Stimulated activated naive CD4-positive, alpha-beta T cell (primary cell): Measurements from ENCODE around the gene THRA.
"Not testable (repeated sequence)": the region's sequence is repeated elsewhere in the genome, so short reads cannot be mapped to it uniquely, and the experiment has no call there.

ENCODE experiments used
- DNase-seq, 6 experiments: peaks; one replicate each; lab custom pipeline; 2025; lab: John Stamatoyannopoulos, UW

THRA gene

DNA sequence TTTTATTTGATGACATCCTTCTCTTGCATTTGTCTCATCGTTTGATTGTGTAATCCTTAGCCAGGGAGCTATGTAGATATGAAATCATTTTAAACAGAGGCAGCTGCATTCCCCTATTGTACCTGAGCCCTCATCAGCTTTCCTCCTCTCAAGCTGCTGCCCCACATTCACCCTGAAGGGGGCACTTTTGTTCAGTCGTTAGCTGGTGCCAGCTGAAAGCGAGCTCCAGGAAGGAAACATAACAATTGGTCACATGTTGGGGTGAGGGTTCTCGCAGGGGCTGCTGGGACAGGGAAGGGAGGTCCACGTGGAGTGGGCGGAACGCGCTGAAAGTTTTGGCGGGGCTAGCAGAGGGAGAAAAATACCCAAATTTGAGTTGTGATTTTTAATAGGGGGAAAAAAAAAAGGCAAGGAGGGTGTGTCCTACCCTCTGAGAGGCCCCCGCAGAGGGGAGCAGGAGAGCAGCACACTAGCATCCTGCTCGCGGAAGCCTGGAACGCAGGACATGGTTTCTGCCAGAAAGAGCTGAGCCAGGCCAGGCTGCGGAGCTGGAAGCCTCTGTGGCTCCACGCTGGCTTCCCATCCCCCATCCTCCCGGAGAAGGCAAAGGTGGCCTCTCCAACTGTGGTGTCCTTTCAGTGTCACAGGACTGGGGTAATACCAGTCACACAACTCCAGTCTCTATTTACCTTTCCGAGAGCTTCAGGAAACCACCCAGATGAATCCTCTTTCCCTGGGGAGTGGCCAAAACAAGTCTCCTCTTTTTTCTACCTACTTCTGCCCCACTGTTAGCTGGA, 50.5 kb downstream of the THRA start:
- peak; percentile 84 to 92 (median 90) for DNase-seq

DNA sequence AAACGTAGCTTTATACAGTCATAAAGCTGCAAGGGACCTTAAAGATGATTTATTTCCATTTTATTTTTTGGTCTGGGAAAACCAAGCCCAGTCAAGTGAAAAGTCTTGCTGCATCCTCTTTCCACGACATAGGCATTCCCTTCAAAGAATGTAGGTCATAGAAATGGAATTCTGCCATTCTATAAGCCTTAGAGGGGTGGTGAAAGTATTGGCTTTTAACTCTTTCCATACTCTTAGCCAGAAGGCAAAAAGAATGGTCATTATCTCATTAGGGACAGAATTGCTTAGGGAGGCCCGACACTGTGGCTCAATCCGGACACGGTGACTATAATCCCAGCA, 51.1 kb downstream of the THRA start:
- DNase-seq = no peak

DNA sequence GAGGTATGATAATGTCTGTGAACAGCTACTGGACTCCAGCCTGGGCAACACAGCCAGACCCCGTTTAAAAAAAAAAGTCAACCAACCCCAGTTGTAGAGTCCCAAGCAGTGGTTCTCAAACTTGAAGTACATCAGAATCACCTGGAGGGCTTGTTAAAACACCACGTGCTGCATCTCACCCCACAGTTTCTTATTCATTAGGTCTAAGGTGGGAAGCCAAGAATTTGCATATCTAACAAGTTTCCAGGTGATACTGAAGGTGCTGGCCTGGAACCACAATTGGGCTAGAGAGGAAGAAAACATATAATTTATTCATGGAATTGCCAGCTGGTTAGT, 52.3 kb downstream of the THRA start:
- DNase-seq = no peak

DNA sequence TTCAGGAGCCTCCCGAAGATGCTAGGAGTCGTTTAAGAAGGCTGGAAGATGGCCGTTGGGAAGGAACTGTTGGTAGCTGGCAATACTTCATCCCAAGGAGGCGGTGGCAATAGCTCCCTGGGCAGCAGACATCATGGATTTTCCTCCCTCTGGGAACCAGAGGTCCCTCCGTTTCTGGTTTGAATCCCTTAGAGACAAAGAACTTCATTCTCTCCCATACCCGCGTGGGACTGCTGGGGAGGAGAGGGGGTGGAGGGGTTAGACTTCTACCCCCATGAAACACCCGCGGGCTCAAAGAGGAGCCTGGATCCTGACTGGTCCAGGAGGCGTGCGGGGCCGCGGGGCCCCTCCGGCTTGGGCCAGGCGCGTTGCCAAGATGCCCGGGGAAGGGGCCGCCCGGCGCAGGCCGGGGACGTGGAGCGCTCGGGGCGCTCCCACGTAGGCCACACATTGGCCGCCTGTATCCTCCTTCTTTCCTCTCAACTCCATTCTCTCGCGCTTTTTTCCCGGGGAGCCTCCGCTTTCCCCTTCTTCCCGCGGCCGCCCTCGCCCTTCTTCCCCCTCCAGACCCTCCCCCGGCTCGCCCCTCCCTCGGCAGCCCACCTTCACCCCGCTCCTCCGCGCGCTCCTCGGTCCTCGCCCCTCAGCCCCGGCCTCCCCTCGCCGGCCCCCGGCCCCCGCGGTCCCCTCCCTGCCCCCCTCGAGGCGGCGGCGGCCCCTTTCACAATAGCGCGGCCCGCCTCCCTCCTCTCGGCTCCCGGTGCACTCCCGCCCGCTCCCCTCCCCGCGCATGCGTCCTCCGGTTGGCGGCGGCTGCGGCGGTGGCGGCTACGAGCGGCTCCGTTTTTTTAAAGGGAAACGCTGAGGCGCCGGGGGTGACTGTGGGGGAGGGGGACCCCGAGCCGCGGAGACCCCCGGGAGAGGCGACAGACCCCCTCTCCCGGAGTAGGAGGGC, 58.7 kb downstream of the THRA start, which contains the start of gene MSL1:
MSL1 (plus strand) TSS at position 791 of the 955 bp plus-strand sequence. CDS start 642 bp downstream, outside the sequence.
- peak; percentile 73 to 88 (median 80) for DNase-seq

DNA sequence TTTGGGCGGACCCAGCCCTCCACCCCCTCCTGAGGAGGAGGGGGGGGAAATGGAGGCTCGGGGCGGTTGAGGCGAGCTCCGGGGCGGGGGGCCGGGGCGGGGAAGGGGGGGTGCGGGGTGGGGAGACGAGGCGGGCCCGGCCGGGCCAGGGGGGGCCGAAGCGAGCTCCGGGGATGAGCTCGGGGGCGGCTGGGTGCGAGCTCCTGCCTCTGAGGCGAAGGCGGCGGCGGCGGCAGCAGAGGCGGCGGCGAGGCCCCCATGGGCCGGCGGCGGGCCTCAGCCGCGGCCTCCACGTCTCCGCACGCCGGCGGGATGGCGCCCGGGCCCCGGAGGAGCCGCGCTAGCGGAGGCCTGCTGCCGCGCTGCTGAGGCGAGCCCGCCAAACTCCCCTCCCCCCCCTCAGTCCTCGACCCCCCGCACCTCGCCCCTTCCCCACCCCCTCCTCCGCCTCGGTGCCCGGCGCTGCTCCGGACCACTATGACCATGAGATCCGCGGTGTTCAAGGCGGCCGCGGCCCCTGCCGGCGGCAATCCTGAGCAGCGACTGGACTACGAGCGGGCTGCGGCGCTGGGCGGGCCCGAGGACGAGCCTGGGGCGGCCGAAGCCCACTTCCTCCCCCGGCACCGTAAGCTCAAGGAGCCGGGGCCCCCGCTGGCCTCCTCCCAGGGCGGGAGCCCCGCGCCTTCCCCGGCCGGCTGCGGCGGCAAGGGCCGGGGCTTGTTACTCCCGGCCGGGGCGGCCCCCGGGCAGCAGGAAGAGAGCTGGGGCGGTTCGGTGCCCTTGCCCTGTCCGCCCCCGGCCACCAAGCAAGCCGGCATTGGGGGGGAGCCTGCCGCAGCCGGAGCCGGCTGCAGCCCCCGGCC, 59.6 kb downstream of the THRA start:
- DNase-seq = peak in 1 of 6 experiments; percentile 70

DNA sequence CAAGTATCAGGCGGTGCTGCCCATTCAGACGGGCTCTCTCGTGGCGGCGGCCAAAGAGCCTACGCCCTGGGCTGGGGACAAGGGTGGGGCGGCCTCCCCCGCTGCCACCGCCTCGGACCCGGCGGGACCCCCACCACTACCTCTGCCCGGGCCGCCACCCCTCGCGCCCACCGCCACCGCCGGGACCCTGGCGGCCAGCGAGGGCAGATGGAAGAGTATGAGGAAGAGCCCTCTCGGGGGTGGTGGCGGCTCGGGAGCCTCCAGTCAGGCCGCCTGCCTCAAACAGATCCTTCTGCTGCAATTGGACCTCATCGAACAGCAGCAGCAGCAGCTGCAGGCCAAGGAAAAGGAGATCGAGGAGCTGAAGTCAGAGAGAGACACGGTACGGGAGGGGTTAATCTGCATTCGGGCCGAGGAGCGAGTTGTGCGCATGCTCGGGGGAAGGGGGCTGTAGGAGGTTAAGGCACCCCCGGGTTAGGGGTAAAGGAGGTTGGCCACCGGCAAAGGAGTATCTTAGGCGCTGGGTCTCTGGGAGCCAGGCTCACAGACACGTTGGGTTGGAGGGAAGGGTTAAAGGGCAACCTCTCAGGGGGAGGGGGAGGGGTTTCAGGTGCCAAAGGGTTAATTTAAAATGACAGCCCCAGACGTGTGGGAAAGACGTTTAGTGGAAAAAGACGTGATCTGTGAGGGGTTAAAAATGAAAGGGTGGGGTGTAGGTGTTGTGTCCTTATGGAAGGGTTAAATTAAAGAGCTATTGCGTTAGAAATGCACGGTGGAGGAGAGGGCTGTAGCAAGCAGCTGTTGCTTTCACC, 60.4 kb downstream of the THRA start:
- peak; percentile 42 to 64 (median 57) for DNase-seq

DNA sequence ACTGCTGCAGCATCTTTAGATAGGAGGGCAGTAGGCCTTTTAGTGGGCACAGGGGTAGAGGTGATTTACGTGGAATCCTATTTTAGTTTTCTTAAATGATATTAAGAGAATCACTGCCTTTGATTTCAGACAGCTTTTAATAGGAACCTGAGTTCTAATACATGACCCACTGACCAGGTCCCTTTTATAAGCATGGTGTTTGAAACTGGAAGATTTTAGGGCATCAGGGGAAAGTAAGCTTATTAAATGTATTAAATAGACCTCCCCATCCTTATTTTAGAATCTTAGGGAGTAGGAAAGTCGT, 61.0 kb downstream of the THRA start:
- DNase-seq = no peak

DNA sequence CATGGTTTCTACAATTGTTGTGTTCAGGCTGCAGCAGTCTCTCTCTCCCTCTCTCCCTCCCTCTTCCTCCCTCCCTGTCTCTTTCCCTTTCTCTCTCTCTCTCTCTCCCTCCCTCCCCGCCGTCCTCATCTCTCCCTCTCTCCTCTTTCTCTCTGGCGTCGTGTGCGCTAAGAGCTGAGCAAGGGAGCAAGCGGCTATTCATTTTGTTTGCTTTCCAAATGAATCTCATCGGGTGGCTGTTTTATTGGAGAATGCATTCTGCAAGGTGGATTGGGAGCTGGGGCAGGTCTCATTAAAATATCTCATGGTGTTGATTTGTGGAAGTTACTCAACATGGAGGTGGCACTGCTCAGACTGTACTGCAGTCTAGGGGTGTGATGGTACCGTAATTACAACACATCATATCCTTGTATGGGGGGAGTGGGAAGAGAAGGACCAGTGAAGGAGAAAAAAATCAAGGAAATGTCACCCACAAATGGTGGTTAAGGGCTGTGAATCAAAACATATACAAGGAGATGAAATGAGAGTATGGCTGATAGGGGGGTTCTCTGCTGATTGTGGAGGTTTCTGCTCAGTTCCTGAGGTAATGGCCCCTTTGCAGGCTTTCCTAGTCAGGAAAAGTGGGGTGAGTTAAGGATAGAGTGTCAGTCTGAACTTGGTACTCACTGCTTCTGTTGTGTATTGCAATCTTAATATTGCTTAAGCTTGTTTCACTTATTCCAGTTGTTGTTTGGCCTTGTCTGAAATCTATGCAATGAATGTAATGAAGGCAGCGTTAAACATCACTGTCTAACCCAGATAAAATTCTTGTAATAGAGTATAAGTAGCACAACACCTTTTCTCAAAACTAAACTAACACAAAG, 61.7 kb downstream of the THRA start:
- DNase-seq = no peak

DNA sequence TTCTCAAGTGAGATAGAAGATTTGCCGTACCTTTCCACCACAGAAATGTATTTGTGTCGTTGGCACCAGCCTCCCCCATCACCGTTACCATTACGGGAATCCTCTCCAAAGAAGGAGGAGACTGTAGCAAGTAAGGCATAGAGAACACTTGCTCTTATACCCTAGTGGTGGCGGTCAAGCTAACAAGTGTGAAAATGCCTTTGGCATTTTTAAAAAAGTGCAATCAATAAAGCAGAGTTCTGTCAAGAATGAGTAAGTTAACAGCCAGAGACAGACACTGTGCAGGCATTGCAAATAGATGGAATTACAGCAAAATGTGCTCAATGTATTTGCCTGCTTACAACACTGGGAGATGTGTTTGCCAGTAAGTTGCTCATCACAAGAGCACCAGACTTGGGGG, 66.7 kb downstream of the THRA start:
- DNase-seq = no peak

DNA sequence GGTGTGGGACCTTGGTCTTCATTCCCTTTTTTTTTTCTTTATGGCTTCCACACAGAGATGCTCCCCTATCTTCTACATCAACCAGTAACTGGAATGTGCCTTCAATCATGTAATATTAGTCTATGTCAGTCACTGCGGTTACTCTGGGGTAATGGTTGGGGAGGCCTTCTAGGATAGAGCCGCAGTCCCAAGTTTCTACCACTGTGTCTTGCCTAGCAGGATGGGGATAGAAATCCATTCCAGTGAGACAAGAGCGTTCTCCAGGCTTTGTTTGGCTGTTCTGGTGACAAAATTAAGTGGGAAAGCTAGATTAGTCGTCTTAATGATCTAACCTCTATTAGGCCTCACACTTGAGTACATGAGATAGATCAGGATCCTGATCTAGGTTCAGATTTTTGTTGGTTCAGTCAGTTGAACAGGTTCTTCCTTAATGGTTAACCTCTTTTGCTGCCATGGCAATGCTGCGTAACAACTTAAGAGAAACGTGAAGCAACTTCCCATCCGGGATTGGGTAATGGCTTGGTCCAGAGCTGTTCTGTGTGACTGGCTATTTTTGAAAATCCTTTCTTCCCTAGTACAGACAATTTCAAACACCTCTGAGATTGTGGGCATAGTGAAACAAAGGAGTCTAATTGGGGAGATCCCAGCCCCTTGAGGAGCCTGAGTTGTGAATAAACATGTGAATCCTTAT, 67.7 kb downstream of the THRA start:
- DNase-seq = no peak

DNA sequence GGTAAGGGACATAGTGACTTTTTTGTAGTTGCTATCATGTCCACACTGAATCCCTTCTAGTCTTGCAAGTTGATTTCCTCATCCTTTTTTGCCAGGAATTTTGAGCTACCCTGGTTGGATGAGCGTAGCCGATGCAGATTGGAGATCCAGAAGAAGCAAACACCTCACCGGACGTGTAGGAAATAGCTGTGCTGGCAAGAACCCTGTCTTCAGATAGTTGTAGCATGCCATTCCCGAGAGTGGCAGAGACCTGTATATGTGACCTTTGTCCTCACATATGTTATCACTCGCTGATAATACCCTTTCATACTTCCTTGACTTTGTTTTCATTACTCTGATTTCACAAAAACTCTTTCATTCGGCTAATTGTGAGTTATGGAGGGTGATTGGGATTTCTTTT, 71.4 kb downstream of the THRA start:
- no peak for DNase-seq

DNA sequence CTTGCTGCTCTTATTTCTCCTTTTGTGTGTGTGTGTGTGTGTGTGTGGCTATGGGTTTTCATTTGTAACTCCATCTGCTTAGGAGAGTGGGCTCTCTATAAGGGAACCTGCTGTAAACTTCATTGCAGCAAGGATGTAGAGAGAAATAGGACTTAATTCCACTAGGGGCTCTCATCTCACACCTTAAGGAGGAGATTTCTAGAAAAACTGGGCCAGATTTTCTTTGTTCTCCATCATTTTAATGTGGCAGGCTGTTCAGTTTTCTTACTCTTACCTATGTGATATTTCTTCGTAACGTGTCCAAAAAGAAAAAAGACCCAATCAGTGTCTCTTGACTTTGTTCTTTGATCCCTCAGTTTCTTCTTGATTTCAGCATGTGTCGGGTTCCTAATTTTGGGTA, 73.1 kb downstream of the THRA start:
- no peak for DNase-seq

DNA sequence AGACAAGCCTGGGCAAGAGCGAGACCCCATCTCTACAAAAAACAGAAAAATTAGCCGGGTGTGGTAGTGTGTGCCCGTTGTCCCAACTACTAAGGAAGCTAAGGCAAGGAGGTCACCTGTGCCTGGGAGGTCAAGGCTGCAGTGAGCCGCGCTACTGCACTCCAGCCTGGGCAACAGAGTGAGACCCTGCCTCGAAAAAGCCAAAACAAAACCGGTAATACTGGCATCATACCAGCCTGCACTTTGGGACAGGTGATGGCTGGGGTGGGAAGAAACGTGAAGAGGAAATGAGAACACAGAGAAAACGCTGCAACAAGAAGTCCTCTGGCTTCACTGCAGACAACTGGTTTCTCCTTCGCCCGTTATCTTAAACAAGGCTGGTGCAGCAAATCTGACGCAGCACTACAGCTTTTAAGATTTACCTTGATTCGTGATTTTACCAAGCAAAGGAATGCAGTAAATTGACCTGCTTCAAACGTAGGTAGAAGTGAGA, 76.8 kb downstream of the THRA start:
- DNase-seq = no peak

DNA sequence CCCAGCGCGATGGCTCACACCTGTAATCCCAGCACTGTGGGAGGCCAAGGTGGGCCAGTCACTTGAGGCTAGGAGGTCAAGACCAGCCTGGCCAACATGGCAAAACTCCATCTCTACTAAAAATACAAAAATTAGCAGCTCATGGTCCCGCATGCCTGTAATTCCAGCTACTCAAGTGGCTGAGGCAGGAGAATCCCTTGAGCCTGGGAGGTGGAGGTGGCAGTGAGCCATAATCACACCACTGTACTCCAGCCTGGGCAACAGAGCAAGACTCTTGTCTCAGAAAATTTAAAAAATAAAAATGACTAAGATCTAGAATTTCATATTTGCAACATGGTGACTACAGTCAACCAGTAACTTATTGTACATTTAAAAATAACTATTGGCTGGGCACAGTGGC, 80.4 kb downstream of the THRA start:
- DNase-seq = not testable (repeated sequence)
